GM12874 (cell line): ENCODE results near the gene CALML5.

Experiments used
- CTCF ChIP-seq: IDR thresholded peaks from 2 replicates; pipeline ENCODE4 v1.5.1; 2011; ENCODE audit warnings: low read depth, mild to moderate bottlenecking, control low read depth, low read length, moderate library complexity; ENCODE audit not compliant: insufficient read depth

Gene CALML5

GRCh38 chr10:5490698-5491464 is 8.5 kb downstream of the CALML5 start:
- no peak for TF ChIP-seq CTCF

GRCh38 chr10:5490032-5490431 is 9.3 kb downstream of the CALML5 start:
- no peak for TF ChIP-seq CTCF

- TF ChIP-seq CTCF: no peak
Measured at GRCh38 chr10:5488272-5489161, 10.9 kb downstream of the CALML5 start.

GRCh38 chr10:5486853-5487235 is 12.5 kb downstream of the CALML5 start:
- no peak for TF ChIP-seq CTCF

GRCh38 chr10:5485948-5486852 is 13.2 kb downstream of the CALML5 start:
- no peak for TF ChIP-seq CTCF

- no peak for TF ChIP-seq CTCF
Measured at GRCh38 chr10:5485290-5485689, 14.1 kb downstream of the CALML5 start.
